Testis (tissue), 2 donors: Measurements from ENCODE around the gene ISX.

Experiments used
- CTCF ChIP-seq, 3 experiments: fragments of 450-650 bp in 2 of 3; fragments of 200-600 bp in 1 of 3; sonication (generic) in 1 of 3; IDR thresholded peaks; one replicate each; pipeline ENCODE4 v1.5.1; 2016 to 2019; ENCODE audit warnings: antibody characterized with exemption in 3 of 3, mild to moderate bottlenecking in 2 of 3, moderate library complexity in 1 of 3
- POLR2A ChIP-seq: fragments of 450-650 bp; IDR thresholded peaks from one replicate; pipeline ENCODE4 v1.6.1; 2017; ENCODE audit warnings: antibody characterized with exemption, mild to moderate bottlenecking, moderate library complexity

GRCh38 chr22:35046744-35047462 is 19.1 kb upstream of the ISX start:
- TF ChIP-seq CTCF (IDR thresholded peaks at IDR 0.05) (no peak), POLR2A (no peak)
